NCI-H2107 treated with DMSO at 0.1 percent for 48 hours (cell line): ENCODE results near the gene SLC43A1.

ENCODE experiments used
- DNase-seq: peaks from one replicate; lab custom pipeline; 2025; ENCODE audit not compliant: unreplicated experiment; lab: John Stamatoyannopoulos, UW

The SLC43A1 gene

GRCh38 chr11:57479911-57480310 lies 35.6 kb downstream of the SLC43A1 start:
- no peak for DNase-seq

- DNase-seq: no peak
Observed at GRCh38 chr11:57479021-57479663, 36.4 kb downstream of the SLC43A1 start.

- DNase-seq: no peak
Observed at GRCh38 chr11:57477507-57478189, 37.9 kb downstream of the SLC43A1 start.

- DNase-seq: no peak
Observed at GRCh38 chr11:57476757-57477506, 38.6 kb downstream of the SLC43A1 start.

- DNase-seq: no peak
Observed at GRCh38 chr11:57476047-57476756, 39.3 kb downstream of the SLC43A1 start.

- DNase-seq: no peak
Observed at GRCh38 chr11:57475671-57476046, 39.8 kb downstream of the SLC43A1 start.

- no peak for DNase-seq
Observed at GRCh38 chr11:57475191-57475590, 40.3 kb downstream of the SLC43A1 start.

- DNase-seq: no peak
Observed at GRCh38 chr11:57474803-57475115, 40.7 kb downstream of the SLC43A1 start.

GRCh38 chr11:57474017-57474802 lies 41.3 kb downstream of the SLC43A1 start:
- no peak for DNase-seq

GRCh38 chr11:57473285-57473841 lies 42.1 kb downstream of the SLC43A1 start:
- no peak for DNase-seq

GRCh38 chr11:57471496-57471895 lies 44.0 kb downstream of the SLC43A1 start:
- DNase-seq: peak; percentile 58

GRCh38 chr11:57469268-57469667 lies 46.2 kb downstream of the SLC43A1 start:
- DNase-seq: no peak

GRCh38 chr11:57468276-57468675 lies 47.2 kb downstream of the SLC43A1 start:
- DNase-seq: no peak

- DNase-seq: no peak
Observed at GRCh38 chr11:57467508-57468157, 47.9 kb downstream of the SLC43A1 start.

- DNase-seq: no peak
Observed at GRCh38 chr11:57466680-57467079, 48.8 kb downstream of the SLC43A1 start.

GRCh38 chr11:57464539-57465181 lies 50.8 kb downstream of the SLC43A1 start:
- no peak for DNase-seq

- DNase-seq: no peak
Observed at GRCh38 chr11:57463671-57464538, 51.6 kb downstream of the SLC43A1 start.

- no peak for DNase-seq
Observed at GRCh38 chr11:57462597-57462996, 52.9 kb downstream of the SLC43A1 start.
